ENCODE results near the gene PRR12.

DNA sequence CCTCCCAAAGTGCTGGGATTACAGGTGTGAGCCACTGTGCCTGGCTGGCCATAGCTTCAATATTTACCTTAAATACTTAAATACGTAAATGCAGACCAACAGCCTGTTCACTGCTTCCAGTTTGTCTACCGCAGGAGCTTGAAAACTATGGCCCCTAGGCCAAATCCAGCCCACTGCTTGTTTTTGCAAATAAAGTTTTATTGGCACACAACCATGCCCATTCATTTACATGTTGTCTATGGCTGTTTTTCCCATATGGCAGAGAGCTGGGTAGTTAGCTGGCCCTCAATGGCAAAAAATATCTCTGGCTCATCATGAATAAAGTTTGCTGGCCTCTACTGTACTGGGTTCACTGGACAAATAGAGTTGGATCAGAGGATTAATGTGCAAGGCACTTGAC is 11.8 kb downstream of the PRR12 start:
- TF ChIP-seq, protein P1, sequence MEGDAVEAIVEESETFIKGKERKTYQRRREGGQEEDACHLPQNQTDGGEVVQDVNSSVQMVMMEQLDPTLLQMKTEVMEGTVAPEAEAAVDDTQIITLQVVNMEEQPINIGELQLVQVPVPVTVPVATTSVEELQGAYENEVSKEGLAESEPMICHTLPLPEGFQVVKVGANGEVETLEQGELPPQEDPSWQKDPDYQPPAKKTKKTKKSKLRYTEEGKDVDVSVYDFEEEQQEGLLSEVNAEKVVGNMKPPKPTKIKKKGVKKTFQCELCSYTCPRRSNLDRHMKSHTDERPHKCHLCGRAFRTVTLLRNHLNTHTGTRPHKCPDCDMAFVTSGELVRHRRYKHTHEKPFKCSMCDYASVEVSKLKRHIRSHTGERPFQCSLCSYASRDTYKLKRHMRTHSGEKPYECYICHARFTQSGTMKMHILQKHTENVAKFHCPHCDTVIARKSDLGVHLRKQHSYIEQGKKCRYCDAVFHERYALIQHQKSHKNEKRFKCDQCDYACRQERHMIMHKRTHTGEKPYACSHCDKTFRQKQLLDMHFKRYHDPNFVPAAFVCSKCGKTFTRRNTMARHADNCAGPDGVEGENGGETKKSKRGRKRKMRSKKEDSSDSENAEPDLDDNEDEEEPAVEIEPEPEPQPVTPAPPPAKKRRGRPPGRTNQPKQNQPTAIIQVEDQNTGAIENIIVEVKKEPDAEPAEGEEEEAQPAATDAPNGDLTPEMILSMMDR (IDR thresholded peaks at IDR 0.05), result no peak
- no peak for TF ChIP-seq POLR2A (IDR thresholded peaks at IDR 0.05)

Measured in Peyer's patch (tissue), 4 donors.